GM12878 (cell line): ENCODE data around the gene CYP46A1. TPM values are rescaled to one million over a fixed set of nuclear protein-coding genes. Genes with fewer than 3 reads are reported as not detected.

Experiments used
- ATAC-seq: fragments of 200-7000 bp; cut with Tn5 transposase; 3 replicates; pipeline ENCODE4 v1.9.1; 2020; ENCODE audit warnings: mild to moderate bottlenecking, moderate library complexity
- BruUV-seq: library from RNA; stranded (reverse); fragments of 400-500 nt; replicated peaks from 2 replicates; lab custom pipeline; 2021; lab: Mats Ljungman, UMichigan
- CTCF ChIA-PET: fragments of 300-600 bp; sonication (Branson Sonifier 250); formaldehyde crosslinking; extraction: SDS; loops from one replicate; lab custom pipeline; 2021; ENCODE audit warnings: inconsistent platforms; lab: Yijun Ruan, JAX
- POLR2A ChIA-PET: fragments of 350-600 bp; formaldehyde crosslinking; extraction: SDS; loops from one replicate; lab custom pipeline; 2021; ENCODE audit warnings: inconsistent platforms; lab: Charles Lee
- RAD21 ChIA-PET: fragments of 300-600 bp; sonication (Branson Sonifier 250); formaldehyde crosslinking; loops from one replicate; lab custom pipeline; 2023; ENCODE audit warnings: antibody characterized with exemption; ENCODE audit not compliant: unreplicated experiment; lab: Charles Lee
- SMC1A ChIA-PET: fragments of 300-600 bp; sonication (Branson Sonifier 250); formaldehyde crosslinking; loops from one replicate; lab custom pipeline; 2023; ENCODE audit not compliant: unreplicated experiment, uncharacterized antibody; lab: Charles Lee
- DNase-seq: peaks from one replicate; pipeline ENCODE4 v3.0.0-alpha.2; 2011; ENCODE audit warnings: low read depth, low spot score
- FAIRE-seq: peaks from 3 replicates; lab custom pipeline; 2011; peaks lifted over from hg19 to GRCh38; lab: Jason Lieb, UNC
- H2AFZ ChIP-seq: 2 replicates; pipeline ENCODE4 v1.6.0; 2011; ENCODE audit warnings: low read depth, low read length, control low read depth; ENCODE audit not compliant: control insufficient read depth
- H3K27ac ChIP-seq: 2 replicates; pipeline ENCODE4 v1.5.1; 2011; ENCODE audit warnings: control low read depth; ENCODE audit not compliant: control insufficient read depth, insufficient read depth
- H3K27me3 ChIP-seq, 2 experiments: replicated peaks in 1 of 2; 2 replicates each; pipeline versions ENCODE4 v1.6.0 to v1.6.1; 2011; ENCODE audit warnings: low read length in 1 of 2; ENCODE audit not compliant: control insufficient read depth in 2 of 2, insufficient read depth in 2 of 2
- H3K36me3 ChIP-seq, 2 experiments: 2 replicates each; pipeline ENCODE4 v1.5.1; 2011; ENCODE audit warnings: low read length in 1 of 2; ENCODE audit not compliant: control insufficient read depth in 2 of 2, insufficient read depth in 2 of 2
- H3K4me1 ChIP-seq: 2 replicates; pipeline ENCODE4 v1.6.1; 2011; ENCODE audit warnings: mild to moderate bottlenecking, low read length, moderate library complexity, mixed read lengths; ENCODE audit not compliant: control insufficient read depth, insufficient read depth
- H3K4me2 ChIP-seq: 2 replicates; pipeline ENCODE4 v1.6.0; 2011; ENCODE audit warnings: control low read depth; ENCODE audit not compliant: control insufficient read depth, insufficient read depth
- H3K4me3 ChIP-seq: fragments of 200-600 bp; sonication (generic); 2 replicates; pipeline ENCODE4 v1.5.1; 2016
- H3K79me2 ChIP-seq: 2 replicates; pipeline ENCODE4 v1.6.0; 2011; ENCODE audit warnings: low read length; ENCODE audit not compliant: control insufficient read depth, insufficient read depth
- H3K9ac ChIP-seq: 2 replicates; pipeline ENCODE4 v1.8.0; 2011; ENCODE audit warnings: low read length, control low read depth, mixed read lengths; ENCODE audit not compliant: control insufficient read depth, insufficient read depth
- H3K9me3 ChIP-seq: replicated peaks from 3 replicates; pipeline ENCODE4 v1.5.1; 2011; ENCODE audit warnings: mild to moderate bottlenecking, low read length; ENCODE audit not compliant: control insufficient read depth, insufficient read depth
- H4K20me1 ChIP-seq: 2 replicates; pipeline ENCODE4 v1.6.0; 2011; ENCODE audit not compliant: control insufficient read depth, insufficient read depth
- ESRRA ChIP-seq: IDR thresholded peaks from 2 replicates; pipeline ENCODE4 v1.6.1; 2012; ENCODE audit warnings: mild to moderate bottlenecking, low read length, improper control_type of control experiment
- KDM1A ChIP-seq: fragments of 200-600 bp; sonication (generic); IDR thresholded peaks from 2 replicates; pipeline ENCODE4 v1.6.1; 2016; ENCODE audit warnings: borderline replicate concordance
- NBN ChIP-seq: fragments of 450-650 bp; IDR thresholded peaks from 2 replicates; pipeline ENCODE4 v1.6.1; 2016
- NR2F1 ChIP-seq: fragments of 450-650 bp; conservative IDR thresholded peaks from 2 replicates; pipeline ENCODE4 v1.6.1; 2017; ENCODE audit warnings: mild to moderate bottlenecking
- SPI1 ChIP-seq: IDR thresholded peaks from 2 replicates; pipeline ENCODE4 v1.6.1; 2011; ENCODE audit warnings: low read depth, mild to moderate bottlenecking, low read length, moderate library complexity, borderline replicate concordance; ENCODE audit not compliant: insufficient read depth
- TARDBP ChIP-seq: IDR thresholded peaks from 2 replicates; pipeline ENCODE4 v1.6.1; 2016; ENCODE audit warnings: borderline replicate concordance
- USF2 ChIP-seq: IDR thresholded peaks from 2 replicates; pipeline ENCODE4 v1.6.1; 2011; ENCODE audit warnings: low read depth, low read length, improper control_type of control experiment, borderline replicate concordance
- WGBS: methylation state at CpG from one replicate; pipeline ENCODE4 v1.1.6; 2016; ENCODE audit warnings: low lambda C conversion rate; ENCODE audit not compliant: insufficient replicate concordance, insufficient coverage; ENCODE audit errors: missing lambda C conversion rate; 5-methylcytosine and 5-hydroxymethylcytosine counted together
- in situ Hi-C: fragments of 300-500 bp; cut with MboI; formaldehyde crosslinking; loops from 9 replicates; pipeline ENCODE4 v1.14.3; 2018; ENCODE audit warnings: mixed read lengths
- intact Hi-C: fragments of 100-400 bp; cut with micrococcal nuclease; formaldehyde crosslinking; loops from one replicate; pipeline ENCODE4 v1.14.2; 2022; ENCODE audit not compliant: unreplicated experiment
- polyA plus RNA-seq, 11 experiments: library from polyadenylated mRNA; depleted of rRNA in 4 of 11; unstranded in 6 of 11; stranded (reverse) in 5 of 11; fragments of >200 nt; fragmentation: Nextera tagmentation in 4 of 11; fragmentation: Illumina TruSeq in 1 of 11; extraction: Ambion mirVana in 4 of 11; extraction: Trizol in 1 of 11; gene quantifications; 1 replicate in 1 of 11; 2 replicates in 10 of 11; pipeline versions ENCODE4 v1.2.1 to v1.2.3, GENCODE V29; 2011 to 2016; ENCODE audit warnings: inconsistent platforms in 2 of 11, missing spikeins in 2 of 11, low read depth in 1 of 11
- total RNA-seq, 4 experiments: library from RNA; depleted of rRNA in 3 of 4; stranded (reverse); fragments of >200 nt in 3 of 4; fragmentation: Illumina TruSeq in 1 of 4; extraction: Trizol in 1 of 4; gene quantifications; 2 replicates each; pipeline versions ENCODE4 v1.2.1 to v1.2.3, GENCODE V29; 2013 to 2021
- TF ChIP-seq, protein P1 (sequence below): IDR thresholded peaks from 2 replicates; pipeline ENCODE4 v1.6.1; 2012; ENCODE audit warnings: mild to moderate bottlenecking, low read depth, low read length

Gene CYP46A1
- total and polyA plus RNA-seq, 10 of the 15 experiments (the other 5 are each of a cell fraction or from before 2014, with no cell fraction given): 0.04 to 0.11 TPM; not detected in 8

- TF ChIP-seq, protein P1, sequence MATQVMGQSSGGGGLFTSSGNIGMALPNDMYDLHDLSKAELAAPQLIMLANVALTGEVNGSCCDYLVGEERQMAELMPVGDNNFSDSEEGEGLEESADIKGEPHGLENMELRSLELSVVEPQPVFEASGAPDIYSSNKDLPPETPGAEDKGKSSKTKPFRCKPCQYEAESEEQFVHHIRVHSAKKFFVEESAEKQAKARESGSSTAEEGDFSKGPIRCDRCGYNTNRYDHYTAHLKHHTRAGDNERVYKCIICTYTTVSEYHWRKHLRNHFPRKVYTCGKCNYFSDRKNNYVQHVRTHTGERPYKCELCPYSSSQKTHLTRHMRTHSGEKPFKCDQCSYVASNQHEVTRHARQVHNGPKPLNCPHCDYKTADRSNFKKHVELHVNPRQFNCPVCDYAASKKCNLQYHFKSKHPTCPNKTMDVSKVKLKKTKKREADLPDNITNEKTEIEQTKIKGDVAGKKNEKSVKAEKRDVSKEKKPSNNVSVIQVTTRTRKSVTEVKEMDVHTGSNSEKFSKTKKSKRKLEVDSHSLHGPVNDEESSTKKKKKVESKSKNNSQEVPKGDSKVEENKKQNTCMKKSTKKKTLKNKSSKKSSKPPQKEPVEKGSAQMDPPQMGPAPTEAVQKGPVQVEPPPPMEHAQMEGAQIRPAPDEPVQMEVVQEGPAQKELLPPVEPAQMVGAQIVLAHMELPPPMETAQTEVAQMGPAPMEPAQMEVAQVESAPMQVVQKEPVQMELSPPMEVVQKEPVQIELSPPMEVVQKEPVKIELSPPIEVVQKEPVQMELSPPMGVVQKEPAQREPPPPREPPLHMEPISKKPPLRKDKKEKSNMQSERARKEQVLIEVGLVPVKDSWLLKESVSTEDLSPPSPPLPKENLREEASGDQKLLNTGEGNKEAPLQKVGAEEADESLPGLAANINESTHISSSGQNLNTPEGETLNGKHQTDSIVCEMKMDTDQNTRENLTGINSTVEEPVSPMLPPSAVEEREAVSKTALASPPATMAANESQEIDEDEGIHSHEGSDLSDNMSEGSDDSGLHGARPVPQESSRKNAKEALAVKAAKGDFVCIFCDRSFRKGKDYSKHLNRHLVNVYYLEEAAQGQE: no peak
- TF ChIP-seq USF2 (no peak), ESRRA (no peak)
These were observed 13.5 kb upstream of the CYP46A1 start (continued) for GRCh38 chr14:99670361-99671234.

- no peak for ATAC-seq
- no peak for FAIRE-seq
- H3K27ac ChIP-seq: no peak overlapping the region
- TF ChIP-seq NR2F1 (no peak), SPI1 (no peak), KDM1A (no peak), TARDBP (no peak), NBN (no peak)
- TF ChIP-seq, all 136 proteins: peak for 0
- no peaks in the 10 kb centered on the region for H3K36me3 ChIP-seq
- H3K4me2 ChIP-seq: no peak overlapping the region
- H3K79me2 ChIP-seq: no peaks in the 10 kb centered on the region
- BruUV-seq: no TSS peak
- in situ Hi-C loops (no loop called here), intact Hi-C loops (no loop called here)
- H3K9me3 ChIP-seq: no peaks in the 10 kb centered on the region
- no peaks in the 10 kb centered on the region for H4K20me1 ChIP-seq
- H2AFZ ChIP-seq: no peak overlapping the region
- RAD21 ChIA-PET: no interaction called here
- no peaks in the 10 kb centered on the region for H3K27me3 ChIP-seq
- SMC1A ChIA-PET: interaction anchor here (1.2 kb wide), 1 partner anchor 9 kb away, joined by 3 read pairs; no protein-coding TSS in a partner anchor
- no peak for DNase-seq
- POLR2A ChIA-PET: no interaction called here
- no peak overlapping the region for H3K9ac ChIP-seq
- CTCF ChIA-PET: no interaction called here
- 44% methylated on average over 20 of the region's 20 CpGs for WGBS
- no peak overlapping the region for H3K4me3 ChIP-seq
- H3K4me1 ChIP-seq: peaks cover 8% of the 10 kb centered on the region
These were observed 12.6 kb upstream of the CYP46A1 start for GRCh38 chr14:99671235-99672224.
